Dermis blood vessel endothelial cell (primary cell): ENCODE measurements around the gene RALGPS1. TPM values are rescaled to one million over a fixed set of nuclear protein-coding genes. Genes with fewer than 3 reads are reported as not detected.

Experiments used
- DNase-seq: peaks from one replicate; pipeline ENCODE4 v3.0.0; 2010
- total RNA-seq: library from RNA; depleted of rRNA; stranded (reverse); fragments of >200 nt; gene quantifications from 2 replicates; pipeline ENCODE4 v1.2.3, GENCODE V29; 2014

Gene RALGPS1
- total RNA-seq, 1 donor from 2014 or later, result 3.1 TPM

- DNase-seq, result no peak
Observed at GRCh38 chr9:127105805-127106465, 191.4 kb downstream of the RALGPS1 start.

DNA sequence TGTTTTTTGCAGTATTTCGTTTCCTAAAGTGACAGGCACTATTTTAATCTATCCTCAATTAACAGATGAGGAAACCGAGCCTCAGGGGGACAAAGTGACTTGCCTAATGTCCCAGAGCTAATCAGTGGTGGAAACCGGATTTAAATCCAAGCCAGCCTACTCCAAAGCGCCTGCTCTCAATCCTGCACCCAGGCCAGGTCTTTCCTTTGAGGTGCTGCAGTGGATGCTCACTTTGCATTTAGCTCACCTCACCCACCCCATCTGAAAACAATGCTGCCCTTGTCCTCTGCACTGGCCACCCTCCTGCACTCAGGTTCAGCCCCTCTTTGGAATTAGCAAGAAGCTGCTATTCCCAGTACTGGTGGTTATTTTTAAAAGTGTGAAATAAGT lies 191.9 kb downstream of the RALGPS1 start:
- no peak for DNase-seq

- DNase-seq, result no peak
Observed at GRCh38 chr9:127107171-127107928, 192.8 kb downstream of the RALGPS1 start.

DNA sequence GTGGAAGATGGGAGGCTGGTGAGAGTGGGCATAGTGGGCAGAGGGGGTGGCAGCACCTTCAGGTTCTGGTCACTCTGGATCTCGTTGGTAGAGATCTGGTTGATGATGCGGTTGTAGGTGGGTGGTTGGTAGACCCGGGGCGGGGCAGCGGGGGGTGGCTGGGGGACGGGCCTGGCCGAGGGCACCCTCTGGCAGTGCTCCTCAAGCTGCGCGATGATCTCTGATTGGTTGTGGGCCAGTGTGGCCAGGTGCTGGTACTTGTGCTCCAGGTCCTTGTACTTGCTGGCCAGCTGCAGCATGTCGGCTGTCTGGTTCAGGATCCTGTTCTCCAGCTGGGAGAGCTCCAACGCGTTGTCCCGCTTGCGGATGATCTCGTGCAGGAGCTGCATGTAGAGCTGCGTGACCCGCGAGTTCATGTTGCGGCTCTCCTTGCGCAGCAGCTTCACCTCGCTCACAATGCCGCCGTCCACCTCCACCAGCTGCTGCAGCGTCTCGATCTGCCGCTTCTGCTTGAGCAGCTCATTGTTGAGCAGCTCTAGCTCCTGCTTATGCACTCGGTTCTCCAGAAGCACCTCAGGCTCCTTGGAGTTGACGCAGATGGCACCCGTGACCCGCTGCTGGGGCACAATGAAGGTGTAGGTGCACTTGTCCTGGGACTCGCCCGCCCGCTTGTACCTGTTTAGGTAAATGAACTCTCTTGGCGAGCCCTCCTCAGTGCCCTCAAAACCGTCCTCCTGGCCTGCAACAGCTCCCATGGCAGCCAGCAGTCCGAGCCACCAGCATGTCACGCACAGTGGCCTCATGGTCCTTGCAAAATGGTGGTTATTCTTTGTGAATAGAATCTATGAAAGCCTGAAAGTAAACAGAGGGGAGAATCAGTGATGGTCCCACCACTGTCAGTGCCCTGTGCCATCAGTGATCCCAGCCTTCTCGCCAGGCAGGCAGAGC lies 193.6 kb downstream of the RALGPS1 start:
- no peak for DNase-seq

GRCh38 chr9:127109212-127109711 lies 194.7 kb downstream of the RALGPS1 start:
- DNase-seq, result no peak

DNA sequence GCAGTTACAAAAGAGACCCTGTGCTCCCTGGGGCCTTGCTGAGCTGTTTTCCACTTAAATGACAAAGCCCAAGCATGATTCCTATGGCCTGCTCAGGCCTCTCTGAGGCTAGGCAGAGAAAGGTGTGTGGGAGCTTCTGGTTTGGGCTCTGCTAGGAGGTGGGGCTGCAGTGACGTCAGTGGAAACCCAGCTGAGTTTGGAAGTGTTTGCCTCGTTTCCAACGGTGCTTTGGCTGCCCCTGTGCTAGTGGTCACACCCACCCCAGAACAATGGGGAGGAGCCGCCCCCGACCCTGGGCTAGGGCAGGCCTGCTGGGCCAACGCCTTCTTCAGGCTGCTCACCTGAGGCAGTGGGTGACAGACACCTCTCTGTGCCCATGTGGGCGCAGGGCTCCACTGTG lies 197.5 kb downstream of the RALGPS1 start:
- peak; percentile 17 for DNase-seq

DNA sequence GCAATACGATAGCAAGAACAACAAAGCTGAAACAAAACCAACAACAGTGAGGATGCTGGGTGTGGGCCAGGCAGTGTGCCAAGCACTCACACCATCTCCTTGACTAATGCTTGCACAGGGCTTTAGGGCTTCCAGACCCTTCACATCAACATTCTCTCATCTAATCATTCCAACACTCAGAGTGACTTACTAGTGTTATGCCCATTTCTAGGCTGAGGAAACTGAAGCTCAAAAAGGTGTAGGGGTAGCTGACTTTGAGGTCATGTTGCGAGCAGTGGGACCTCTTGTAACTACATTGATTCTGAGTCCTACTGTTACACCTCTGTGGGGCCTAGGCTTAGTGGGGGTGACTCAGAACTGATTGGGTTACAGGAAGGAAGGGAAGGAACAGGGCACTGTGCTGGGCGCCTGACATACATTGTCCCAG lies 198.2 kb downstream of the RALGPS1 start:
- DNase-seq, result peak; percentile 33

GRCh38 chr9:127113191-127113972 lies 198.8 kb downstream of the RALGPS1 start:
- DNase-seq, result no peak

- no peak for DNase-seq
Observed at GRCh38 chr9:127114606-127115005, 200.0 kb downstream of the RALGPS1 start.

DNA sequence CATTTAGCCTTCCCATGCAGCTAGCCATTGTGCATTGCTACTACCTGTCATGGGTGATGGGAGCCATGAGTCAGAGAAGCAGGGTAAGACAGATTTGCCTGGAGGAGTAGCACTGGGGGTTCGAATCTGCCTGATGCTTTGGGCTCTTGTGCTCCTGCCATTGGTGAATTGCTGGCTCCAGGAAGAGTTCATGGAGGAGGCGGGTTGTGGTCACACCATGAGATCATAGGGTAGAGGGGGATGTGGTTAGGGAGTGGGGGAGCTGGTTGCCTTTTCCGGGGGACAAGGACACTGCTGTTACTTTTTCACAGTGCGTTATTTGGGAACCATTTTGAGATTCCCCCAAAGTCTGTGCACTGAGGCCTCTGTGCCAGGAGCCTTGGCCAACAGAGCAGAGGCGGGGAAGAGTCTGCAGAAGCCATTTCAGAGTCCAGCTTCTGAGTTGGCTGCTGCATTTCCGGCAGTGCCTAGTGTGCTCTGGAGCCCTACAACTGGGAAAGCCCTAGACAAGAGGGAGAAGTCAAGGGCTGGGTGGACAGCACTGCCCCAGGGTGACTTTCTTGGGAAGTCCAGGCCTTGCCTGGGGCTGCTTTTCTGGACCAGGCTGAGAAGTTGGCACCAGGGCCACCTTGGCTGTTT lies 201.6 kb downstream of the RALGPS1 start:
- no peak for DNase-seq

GRCh38 chr9:127116957-127117356 lies 202.4 kb downstream of the RALGPS1 start:
- no peak for DNase-seq

DNA sequence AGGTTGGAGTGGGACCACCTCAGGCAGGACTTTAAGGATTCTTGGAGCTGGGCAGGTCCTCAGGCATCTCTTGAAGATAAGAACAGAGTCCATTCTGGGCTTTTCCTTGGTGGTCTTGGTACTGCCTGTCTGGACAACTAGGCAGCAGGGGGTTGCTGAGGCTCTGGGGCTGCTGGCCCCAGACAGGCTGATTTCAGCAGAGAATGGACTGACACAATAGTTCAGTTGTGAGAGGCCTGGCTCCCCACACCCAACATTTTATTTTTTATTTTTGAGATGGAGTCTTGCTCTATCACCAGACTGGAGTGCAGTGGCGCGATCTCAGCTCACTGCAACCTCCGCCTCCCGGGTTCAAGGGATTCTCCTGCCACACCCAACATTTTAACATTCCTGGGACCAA lies 203.2 kb downstream of the RALGPS1 start:
- no peak for DNase-seq

GRCh38 chr9:127118597-127119319 lies 204.2 kb downstream of the RALGPS1 start:
- no peak for DNase-seq

DNA sequence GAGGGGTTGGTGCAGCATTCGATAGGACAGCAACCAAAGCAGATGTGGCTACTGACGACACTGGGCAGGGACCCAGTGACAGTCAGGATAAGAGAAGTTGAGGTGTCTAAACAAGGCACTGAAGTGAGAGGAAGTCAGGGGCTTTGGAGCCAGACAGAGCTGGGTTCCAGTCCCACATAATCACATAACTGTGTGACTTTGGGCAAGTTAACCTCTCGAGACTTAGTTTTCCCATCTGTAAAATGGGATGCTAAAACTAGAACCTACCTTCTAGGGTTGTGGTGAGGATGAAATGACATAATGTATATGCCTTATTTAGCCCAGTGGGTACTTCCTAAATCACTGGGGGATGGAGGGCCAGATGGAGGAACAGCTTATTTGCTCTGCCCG lies 204.7 kb downstream of the RALGPS1 start:
- no peak for DNase-seq

DNA sequence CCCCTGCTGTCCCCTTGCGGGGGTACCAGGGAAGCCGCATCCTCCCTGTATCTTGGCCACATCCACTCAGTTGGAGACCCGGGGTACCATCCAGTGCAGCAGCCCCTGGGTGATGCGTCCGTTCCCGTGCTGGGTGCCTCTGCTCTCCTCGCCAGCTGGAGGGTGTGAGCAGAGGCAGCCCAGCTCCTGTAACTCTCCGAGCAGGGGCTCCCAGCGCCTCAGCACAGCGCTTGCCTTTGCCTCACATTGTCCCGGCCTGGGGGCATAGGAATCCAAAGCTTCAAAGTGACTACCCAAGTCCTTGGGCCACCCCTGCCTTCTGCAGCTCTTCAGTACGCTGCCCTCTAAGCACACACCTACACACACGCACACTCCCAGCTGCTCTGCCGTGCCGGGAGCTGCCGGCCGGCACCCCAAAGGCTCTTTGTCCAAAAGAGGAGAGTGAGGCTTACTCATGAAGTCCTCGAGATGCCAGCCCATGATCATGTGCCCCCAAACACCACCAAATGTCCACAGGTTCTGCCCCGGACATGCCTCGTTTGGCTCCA lies 207.1 kb downstream of the RALGPS1 start:
- DNase-seq, result peak; percentile 39

- DNase-seq, result peak; percentile 88
Observed at GRCh38 chr9:127122176-127123063, 207.8 kb downstream of the RALGPS1 start, which contains the start of gene ANGPTL2. Gene ANGPTL2 (minus strand): TSS chr9:127122635. CDS start chr9:127108731, 13,904 bp downstream.

GRCh38 chr9:127123064-127123890 lies 208.7 kb downstream of the RALGPS1 start:
- DNase-seq, result no peak

DNA sequence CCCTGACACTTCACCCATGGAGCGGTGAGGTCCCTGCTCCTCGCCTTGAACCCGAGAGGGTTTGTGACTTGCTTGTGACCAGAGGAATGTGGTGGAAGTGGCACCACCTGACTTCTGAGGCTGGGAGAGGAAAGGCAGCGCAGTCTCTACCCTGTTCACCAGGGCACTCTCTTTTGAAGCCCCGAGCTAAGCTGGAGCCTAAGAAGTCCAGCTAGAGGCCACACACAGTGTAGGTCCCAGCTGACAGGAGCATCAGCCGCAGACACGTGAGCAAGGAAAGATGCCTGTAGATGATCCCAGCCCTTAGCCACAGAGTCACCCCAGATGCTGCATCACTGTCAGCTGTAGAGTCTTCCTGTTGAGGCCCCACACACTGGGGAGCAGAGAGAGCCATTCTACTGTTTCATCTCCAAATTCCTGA lies 209.5 kb downstream of the RALGPS1 start:
- no peak for DNase-seq
